Measurements from ENCODE around the gene ABTB1.
"Not testable (repeated sequence)": the region's sequence is repeated elsewhere in the genome, so short reads cannot be mapped to it uniquely, and the experiment has no call there.

ABTB1 gene

DNA sequence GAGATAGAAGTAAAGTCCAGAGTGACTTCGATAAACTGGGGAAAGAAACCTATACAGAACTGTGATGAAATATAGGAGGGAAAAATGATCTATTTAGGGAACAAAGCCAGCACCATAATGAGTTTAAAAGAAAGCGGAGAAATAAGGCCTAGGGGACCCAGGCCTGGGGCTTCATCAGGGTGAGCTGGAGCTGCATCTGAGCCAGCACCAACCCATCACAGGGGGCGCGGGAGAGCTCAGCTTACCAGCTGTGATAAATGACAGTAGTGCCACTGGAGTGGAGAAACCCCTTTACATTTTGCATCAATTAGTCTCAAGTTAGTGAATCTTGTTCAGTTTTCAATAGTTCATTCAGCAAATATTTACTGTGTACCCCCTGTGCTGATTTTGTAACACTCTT, 22.5 kb upstream of the ABTB1 start:
- DNase-seq = no peak

DNA sequence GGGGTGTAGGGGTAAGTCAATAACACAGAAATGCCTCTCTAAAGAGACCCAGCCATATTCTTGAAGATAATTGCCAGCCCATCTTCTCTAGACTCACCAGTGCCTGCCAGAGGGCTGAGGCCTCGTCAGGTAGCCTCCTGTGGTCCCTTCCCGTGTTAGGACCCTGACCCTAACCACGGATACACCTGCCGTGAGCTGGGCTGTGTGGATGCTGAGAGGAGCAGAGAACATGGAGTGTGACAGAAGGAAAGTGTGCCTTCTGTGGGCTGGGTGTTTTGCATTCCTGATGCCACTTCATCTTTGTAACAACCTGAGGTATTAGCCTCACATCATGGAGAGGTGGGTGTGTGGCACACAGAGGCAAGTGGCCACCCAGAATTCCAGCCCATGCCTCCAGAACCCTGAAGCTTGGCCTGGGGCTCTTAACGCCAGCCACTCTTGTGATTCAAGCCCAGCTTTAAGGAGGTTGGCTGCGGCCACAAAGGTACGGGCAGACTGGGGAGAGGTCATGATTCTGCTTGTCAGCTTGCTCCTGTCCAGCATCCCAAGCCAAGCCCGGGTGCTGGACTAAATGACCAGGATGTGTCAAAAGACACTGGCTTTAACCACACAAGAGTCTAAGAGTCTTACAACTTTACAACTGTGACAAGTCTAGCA, 21.1 kb upstream of the ABTB1 start:
- no peak for DNase-seq

DNA sequence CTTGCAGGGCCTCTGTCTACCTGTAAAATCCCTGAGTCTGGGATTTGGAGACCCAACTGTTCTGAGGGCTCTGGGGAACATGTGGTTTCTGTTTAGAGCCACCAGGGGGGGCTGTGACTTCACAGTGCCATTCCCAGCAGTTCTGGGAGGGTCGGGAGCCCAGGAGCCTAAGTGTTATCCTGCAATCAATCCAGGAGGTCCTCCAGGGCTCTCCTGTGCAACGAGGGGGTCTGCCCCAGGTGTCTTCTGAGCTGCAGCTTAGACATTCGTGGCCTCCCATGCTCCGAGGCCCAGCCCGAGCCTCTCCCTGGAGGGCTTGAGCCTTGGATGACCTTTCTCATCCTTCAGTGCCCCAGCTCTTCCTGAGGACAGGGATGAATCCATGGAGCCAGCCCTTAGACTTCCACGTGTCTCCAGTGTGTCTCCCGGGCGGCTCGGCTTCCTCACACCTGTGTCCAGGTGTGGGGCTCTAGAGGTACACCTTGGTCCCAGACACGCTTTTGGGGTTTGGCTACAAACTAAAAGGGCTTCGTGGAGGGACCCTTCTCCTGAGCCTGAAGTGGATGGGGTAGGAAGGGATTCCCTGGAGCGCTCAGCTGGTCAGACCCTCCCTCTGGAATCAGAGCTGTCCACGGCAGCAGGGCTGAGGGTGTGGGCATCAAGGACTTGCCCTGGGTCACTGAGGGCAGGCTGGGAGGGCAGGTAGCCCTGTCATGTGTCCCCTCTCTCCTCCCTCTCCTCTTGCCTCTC, 20.3 kb upstream of the ABTB1 start:
- DNase-seq = peak; percentile 57

DNA sequence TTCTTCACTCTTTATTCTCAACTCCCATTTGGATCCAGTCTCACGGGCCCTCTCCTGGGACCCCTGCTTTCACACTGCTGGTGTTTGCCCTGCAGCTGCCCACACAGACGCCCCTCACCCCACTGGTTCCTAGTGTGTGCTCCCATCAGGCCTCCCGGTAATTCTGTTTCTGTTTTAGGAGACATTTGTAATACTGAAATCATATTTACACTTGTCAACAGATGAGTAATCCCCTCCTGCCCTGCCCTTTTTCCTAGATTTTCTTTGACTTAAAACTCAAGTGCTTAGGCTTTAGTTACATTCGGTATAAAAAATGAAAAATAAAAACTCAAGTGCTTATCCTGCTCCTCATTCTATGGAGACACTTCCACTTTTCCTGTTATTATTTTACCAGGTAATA, 18.4 kb upstream of the ABTB1 start:
- DNase-seq = no peak

DNA sequence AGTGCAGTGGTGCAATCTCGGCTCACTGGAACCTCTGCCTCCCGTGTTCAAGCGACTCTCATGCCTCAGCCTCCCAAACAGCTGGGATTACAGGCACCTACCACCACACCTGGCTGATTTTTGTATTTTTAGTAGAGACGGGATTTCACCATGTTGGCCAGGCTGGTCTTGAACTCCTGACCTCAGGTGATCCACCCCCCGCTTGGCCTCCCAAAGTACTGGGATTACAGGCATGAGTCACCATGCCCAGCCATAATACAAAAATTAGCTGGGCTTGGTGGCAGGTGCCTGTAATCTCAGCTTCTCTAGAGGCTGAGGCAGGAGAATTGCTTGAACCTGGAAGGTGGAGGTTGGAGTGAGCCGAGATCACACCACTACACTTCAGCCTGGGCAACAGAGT, 17.8 kb upstream of the ABTB1 start:
- not testable (repeated sequence) for DNase-seq

DNA sequence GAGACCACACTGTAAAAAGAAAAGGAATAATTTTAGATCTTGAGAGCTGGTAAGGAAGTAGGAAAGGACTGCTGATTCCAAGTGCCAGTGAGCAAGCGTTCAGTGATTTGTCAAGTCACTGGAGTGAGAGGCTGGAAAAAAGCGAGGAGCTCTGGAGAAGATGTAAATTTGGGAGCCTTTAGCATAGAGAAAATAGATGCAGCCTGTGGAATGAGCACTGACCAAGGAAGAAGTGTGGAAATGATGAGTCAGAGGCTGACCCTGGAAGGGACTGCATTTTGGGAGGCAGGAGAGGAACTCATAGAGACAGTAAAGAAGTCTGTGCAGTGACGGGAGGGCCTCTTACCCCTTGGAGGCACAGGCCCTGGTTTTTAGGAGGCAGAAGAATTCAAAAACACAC, 17.1 kb upstream of the ABTB1 start:
- no peak for DNase-seq

DNA sequence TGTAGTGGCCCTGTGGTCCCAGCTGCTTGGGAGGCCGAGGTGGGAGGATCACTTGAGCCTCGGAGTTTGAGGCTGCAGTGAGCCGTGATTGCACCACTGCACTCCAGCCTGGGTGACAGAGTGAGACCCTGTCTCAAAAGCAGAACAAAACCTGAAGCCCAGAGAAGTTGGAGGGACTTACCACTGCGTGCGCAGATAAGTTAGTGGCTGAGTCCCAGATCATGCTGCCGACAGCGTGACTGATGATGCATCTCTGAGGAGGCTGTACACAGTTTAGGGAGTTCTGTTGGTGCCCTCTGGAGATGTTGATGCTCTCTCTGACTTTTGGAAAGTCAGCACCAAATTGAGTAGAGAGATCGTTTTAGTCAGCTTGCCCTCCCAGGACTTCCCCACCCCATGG, 15.8 kb upstream of the ABTB1 start:
- DNase-seq = no peak

DNA sequence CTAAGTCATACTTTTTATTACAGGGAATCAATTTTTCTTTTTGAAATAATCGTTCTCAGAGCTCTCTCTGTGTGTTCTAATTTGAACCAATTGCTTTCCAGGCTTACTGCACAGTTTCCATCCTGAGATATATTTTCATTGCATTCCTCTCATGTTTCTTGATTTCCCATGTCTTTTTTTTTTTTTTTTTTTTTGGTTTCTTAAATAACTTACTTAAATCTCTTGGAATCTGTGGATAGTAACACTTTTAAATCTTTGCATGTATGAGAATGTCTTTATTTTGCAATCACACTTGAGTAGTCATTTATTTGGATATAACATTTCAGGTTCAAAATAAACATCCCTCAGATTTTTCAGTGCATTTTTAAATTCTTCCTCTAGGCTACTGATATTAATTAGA, 14.5 kb upstream of the ABTB1 start:
- no peak for DNase-seq

DNA sequence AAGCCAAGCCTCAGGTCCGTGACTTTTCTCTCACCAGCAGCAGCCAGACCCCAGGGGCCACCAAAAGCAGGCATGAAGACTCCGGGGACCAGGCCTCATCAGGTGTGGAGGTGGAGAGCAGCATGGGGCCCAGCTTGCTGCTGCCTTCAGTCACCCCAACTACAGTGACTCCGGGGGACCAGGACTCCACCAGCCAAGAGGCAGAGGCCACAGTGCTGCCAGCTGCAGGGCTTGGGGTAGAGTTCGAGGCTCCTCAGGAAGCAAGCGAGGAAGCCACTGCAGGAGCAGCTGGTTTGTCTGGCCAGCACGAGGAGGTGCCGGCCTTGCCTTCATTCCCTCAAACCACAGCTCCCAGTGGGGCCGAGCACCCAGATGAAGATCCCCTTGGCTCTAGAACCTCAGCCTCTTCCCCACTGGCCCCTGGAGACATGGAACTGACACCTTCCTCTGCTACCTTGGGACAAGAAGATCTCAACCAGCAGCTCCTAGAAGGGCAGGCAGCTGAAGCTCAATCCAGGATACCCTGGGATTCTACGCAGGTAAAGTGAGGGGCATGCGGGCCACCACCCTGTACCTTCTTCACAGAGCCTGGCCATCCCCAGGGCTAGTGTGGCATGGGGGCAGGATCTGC, 12.0 kb upstream of the ABTB1 start:
- DNase-seq = no peak

DNA sequence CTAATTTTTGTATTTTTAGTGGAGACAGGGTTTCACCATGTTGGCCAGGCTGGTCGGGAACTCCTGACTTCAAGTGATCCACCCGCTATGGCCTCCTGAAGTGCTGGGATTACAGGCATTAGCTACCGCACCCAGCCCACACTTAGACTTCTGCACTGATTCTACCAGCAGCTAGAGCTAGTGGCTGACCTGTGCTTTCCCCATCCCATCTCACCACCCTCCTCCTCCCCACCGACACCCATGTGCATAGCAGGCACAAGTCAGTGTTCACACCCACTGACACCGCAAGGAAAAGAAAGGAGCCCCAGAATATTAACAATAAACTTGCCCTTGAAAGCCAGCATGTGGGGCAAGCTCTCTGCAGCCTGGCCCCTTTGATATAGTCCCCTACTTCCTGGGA, 11.2 kb upstream of the ABTB1 start:
- no peak for DNase-seq

DNA sequence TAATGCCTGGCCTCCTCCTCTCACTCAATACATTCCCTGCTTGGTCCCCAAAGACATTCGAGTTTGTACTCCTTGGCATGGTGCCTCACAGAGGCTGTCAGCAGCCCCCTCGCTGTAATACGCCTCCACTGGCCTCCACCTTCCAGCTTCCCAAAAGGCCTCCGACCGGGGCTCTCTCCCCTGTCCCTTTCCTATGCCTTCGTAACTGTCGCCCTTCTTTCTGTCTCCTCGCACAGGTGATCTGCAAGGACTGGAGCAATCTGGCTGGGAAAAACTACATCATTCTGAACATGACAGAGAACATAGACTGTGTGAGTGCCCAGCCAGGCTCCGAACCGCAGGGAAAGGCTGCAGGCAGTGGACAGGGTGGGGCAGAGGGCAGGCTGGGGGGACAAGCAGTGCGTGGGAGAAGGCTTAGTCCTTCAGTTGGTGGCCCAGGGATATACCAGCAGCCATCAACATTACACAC, 10.7 kb upstream of the ABTB1 start:
- no peak for DNase-seq

DNA sequence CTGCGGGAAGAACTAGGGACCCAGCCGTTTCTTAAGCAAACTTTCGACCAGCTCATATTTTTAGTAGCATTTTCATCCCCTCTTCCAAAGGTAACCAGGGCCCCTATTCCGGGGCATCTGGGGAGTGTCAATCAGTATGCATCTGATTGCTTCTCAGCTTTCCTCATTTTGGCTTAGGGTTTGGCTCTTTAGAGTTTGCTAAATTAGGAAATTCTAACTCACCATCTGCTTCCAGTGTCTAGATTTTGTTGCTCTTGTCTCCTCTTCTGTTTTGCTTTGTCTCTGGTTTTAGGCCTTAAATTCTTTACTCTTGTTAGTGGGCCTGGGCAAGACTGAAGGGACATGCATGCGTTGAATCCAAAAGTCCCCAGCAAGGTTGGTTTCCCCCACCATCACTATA, 9.6 kb upstream of the ABTB1 start:
- no peak for DNase-seq

DNA sequence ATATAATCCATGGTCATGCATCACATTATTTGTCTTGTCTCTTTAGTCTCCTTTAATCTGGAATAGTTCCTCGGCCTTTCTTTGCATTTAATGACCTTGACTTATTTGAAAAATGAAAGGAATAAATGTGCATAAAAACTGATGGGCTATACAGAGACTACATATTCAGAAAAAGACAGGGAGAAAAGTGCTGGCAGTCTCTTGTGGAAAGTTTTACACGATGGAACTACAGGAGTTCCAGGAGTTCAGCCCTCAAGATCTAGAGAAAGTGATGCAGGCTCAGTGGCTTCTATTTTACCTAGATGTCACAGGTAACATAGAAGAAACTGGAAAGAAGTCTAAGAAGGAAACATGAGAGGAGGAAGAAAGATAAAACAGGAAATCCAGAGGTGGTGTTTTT, 7.6 kb upstream of the ABTB1 start:
- no peak for DNase-seq

DNA sequence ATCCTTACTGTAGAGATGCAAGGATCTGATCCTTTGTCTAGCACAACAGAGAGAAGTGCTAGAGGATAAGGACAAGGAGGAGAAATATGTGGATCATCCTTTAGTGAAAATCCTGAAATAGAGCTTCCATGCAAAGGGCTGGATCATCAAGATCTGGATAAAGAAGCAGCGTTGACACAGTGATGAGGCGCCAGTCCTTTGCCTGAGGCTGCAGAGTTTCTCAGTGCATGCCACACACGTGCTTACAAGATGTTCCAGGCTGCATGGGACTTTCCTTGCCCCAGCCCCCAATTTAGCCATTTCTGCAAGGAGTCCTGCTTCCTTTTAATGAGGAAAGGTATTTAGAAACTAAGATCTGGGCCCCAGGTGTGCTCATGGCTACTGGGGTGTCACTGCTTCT, 7.2 kb upstream of the ABTB1 start:
- DNase-seq = no peak

DNA sequence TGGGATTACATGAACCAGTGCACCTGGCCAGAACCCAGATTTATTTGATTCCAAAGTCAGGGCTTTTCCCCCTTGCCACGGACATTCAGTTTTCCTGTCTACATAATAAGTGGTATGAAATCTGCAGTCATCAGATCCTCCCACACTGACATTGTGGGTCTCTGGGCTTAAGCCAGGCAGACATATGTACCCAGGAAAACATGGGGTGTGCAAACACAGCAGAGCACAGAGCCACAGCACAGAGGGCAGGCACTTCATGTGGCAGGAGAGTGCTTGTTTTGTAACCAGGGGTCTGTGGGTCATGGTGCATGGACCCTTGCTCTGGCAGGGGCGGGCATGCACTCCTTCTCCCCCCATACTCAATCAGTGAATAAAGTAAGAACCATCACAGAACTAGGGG, 6.1 kb upstream of the ABTB1 start:
- no peak for DNase-seq

DNA sequence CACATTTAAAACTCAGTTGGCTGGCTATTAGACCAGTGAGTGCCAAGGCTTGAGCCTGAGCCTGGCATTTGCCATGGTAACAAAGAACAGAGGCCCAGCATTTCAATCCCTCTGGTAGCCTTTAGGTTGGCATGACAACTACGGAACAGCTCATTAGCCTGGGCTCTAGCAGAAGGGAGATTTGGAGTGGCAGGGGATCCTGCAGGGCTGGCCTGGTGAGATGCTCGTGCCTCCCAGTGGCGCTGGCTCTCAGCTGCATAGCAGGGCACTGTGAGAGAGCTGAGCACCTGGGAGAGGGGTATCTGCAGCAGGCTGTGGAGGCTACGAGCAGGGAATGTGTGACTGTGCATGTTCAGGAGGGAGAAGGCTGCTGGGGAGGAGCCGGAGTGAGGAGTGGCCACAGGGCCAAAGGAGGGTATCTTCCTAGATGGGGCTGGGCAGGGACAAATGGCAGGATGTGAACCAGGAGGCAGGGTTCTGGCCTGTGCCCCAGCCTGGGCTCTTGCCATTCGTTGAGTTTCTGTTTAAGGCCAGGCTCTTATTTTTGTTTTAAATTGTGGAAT, 5.6 kb upstream of the ABTB1 start:
- DNase-seq = peak; percentile 57

DNA sequence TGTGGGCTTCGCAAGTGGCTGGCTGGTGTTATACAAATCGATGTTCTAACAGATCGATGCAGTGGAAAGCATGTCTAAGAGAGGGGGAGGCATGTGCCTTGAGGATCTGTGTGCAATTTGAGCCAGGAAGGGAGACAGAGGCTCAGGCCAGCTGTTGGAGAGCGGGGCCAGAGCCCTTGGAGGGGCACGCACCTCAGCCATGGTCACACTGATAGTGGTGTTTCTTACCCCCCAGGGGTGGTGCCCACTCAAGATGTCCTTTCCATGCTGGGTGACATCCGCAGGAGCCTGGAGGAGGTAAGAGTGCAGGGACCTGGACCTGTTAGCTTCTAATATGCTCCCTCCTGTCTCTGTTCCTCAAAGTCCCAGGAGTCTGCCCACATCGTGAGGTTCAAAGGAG, 3.8 kb upstream of the ABTB1 start:
- DNase-seq = no peak

DNA sequence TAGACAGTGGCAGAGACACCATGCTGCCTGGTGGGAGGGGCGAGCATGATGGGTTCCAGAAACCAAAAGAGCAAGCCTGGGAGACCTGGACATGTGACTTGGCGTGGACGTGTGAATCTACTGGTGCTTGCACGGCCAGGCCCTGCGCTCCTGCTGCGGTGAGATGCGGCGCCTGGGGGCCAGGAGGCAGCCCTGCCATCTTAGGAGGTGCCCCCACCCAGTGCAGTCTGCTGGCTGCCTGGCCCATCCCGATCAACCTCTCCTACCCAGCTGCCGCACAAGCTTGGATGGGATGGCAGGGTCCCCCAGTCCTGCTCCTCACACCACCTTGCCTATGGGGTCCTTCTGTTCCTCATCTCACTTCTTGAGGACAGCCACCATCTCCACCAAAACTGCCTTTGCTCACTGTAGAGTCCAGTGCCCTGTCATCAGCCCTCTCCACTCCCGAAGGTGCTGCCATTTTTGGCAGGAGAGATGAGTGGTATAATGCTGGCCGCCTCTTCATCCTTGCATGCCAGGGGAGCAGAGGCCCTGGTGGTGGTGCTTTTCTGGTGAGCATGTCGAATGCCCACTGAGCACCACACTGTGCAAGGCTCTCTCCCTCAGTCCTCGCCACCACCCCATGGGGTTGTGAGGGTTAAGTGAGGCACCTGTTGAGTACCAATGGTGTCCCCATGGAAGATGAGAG, 3.1 kb upstream of the ABTB1 start:
- DNase-seq = no peak

DNA sequence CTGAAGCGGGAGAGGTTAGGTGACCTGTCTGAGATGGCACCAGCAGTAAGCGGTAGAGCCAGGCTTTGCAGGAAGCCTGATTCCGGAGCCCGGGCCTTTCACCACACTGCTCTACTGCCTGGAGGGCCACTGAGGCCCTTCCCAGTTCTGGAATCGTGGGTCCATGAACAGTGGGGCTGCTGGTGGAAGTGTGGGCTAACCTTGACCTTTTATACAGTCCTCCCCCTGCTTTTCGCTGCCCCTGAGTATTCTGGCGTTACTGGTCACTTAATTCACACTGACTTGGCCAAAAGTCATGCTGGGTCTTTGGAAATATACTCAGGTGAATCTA, 2.6 kb upstream of the ABTB1 start:
- no peak for DNase-seq

DNA sequence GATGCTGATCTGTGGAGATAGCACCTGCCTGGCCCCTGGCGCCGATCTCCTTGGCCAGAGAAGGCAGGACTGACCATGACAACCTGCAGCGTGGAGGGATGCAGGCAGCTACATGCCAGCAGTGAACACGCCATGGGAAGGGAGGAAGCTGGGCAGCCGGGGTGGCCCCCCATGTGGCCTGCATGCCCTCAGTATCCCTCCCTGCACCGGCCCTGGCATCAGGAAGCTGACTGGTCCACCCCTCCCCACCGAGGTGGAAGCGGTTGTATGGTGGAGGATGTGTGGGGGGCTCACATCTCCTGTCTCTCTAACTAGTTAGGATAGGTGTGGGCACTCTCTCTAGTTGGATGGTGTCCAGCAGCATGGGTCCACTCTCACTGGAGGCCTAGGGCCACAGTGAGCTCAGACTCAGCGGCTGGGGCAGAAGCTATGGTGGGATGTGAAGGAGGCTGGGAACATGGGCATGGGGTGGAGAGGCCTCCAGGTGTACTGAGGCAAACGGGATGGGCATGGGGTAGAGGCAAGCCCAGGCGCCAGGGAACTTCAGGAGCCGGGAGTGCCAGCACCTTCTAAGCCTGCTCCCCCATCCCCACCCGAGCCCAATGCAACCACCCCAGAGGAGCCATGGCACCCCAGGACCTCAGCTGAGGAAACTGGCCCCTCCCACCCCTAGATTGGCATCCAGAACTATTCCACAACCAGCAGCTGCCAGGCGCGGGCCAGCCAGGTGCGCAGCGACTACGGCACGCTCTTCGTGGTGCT, 1.8 kb upstream of the ABTB1 start:
- DNase-seq = no peak

DNA sequence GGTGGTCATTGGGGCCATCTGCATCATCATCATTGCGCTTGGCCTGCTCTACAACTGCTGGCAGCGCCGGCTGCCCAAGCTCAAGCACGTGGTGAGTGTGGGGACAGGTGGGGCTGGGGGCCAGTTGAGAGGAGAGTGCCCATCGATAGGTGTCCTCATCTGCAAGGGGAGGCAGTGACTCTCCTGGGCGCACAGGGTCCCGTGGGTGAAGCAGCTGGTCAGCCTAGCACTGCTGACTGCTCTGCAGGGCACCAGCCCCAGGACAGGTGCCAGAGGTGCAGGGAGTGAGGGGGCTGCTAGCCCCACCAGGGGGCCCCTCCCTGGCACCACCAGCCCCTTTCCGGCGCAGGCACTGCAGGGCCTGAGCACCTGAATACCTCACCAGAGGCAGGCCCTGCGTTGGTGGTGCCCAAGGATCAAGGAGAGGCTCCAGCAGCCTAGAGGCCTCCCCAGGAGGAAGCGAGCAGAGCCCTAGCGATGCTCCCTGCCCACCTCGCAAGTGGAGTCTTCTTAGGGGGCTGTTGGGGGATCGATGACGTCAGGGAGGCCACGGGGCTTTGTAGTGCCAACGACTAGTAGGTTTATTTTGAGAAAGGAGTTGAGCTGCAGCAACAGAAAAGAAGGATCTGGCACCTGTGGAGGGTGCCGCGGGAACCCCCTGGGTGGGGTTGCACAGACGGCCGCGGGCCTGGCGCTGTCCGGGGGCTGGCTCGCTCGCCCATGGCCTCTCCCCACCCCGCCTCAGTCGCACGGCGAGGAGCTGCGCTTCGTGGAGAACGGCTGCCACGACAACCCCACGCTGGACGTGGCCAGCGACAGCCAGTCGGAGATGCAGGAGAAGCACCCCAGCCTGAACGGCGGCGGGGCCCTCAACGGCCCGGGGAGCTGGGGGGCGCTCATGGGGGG, 976 bp upstream of the ABTB1 start:
- DNase-seq = no peak

Data from midbrain (tissue), 1 donor.